GM21619 (cell line): ENCODE measurements around the gene MTCL1.

Source experiments
- ATAC-seq: cut with Tn5 transposase; IDR thresholded peaks from one replicate; pipeline ENCODE4 v1.9.1; 2021; ENCODE audit not compliant: unreplicated experiment

Gene MTCL1

DNA sequence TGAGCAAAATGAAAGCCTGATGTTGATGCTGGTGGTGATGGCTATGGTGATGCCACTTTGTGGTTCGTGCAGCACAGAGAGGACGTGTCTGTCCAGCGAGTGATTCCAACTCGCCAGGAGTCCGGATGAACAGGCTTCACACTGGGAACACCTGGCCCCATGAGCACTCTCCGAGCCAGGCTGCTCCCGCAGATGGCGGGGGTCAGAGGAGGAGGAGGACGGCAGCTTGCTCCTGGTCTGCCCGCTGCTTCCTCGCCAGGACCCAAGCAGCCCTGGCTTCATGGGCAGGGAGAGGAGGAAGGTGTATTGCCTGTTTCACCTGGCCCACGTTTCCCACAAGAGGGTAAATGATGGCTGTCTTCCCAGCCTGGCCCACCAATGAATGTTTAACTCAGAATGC lies 121.6 kb downstream of the MTCL1 start:
- ATAC-seq: no peak

- ATAC-seq: no peak
These were observed 122.9 kb downstream of the MTCL1 start for GRCh38 chr18:8828300-8828699.

- no peak for ATAC-seq
These were observed 123.4 kb downstream of the MTCL1 start for GRCh38 chr18:8828798-8829197.

- no peak for ATAC-seq
These were observed 125.0 kb downstream of the MTCL1 start for GRCh38 chr18:8830067-8831060.

GRCh38 chr18:8831112-8831511 lies 125.8 kb downstream of the MTCL1 start:
- ATAC-seq: no peak

DNA sequence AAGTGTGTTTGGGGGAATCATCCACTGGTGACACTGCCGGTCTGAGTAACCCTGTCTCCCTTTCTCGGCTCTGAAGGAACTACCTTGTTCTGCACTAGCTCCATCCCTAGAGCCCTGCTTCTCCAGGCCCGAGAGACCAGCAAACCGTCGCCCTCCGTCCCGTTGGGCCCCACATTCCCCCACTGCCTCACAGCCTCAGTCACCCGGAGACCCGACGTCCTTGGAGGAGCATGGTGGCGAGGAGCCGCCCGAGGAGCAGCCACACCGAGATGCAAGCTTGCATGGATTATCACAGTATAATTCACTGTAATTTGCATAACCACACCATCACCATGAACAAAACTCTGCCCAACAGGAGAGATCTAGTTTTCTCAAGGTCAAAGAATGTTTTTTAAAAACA lies 126.2 kb downstream of the MTCL1 start:
- ATAC-seq: no peak

- no peak for ATAC-seq
These were observed 128.1 kb downstream of the MTCL1 start for GRCh38 chr18:8833480-8833879.

DNA sequence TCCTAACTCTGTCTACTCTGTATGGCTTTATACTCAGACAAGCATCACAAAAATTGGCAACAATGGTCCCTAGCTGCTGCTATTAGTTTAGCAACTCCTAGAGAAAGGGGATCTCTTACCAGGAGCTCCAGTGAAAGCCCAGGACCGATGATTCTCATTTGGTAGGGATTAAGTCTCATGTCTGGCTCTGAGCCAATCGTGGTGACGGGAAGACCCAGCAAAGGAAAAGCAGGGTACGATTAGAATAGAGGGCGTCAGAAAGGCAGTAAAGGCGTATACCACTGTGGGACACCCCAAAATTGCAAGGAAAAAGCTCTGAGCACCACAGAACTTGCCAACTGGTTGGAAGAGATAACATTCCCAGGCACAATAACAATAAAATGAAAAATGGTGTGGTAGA lies 129.5 kb downstream of the MTCL1 start:
- no peak for ATAC-seq

GRCh38 chr18:8835521-8835953 lies 130.2 kb downstream of the MTCL1 start:
- no peak for ATAC-seq

- ATAC-seq: no peak
These were observed 133.9 kb downstream of the MTCL1 start for GRCh38 chr18:8839281-8839680.

- no peak for ATAC-seq
These were observed 136.6 kb downstream of the MTCL1 start for GRCh38 chr18:8841781-8842485.

- ATAC-seq: no peak
These were observed 137.2 kb downstream of the MTCL1 start for GRCh38 chr18:8842506-8842905.

DNA sequence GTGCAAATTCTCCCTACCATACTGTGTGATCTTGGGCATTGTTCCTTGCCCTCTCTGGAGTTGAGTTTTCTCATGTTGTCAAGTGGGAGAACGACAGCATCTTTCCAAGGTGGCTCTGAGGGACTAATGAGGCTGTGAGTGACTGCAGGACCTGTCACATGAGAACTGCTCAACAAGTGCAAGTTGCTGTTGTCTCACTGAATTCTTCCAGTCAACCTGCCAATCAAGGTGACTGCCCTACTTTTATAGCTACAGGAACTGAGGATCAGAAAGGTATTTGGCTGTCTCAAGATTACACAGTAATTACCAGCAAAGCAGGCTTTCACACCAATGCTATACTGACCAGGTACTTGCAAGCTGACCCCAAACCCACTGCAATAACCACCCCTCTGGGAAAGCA lies 137.6 kb downstream of the MTCL1 start:
- no peak for ATAC-seq

GRCh38 chr18:8844721-8845148 lies 139.4 kb downstream of the MTCL1 start:
- no peak for ATAC-seq

DNA sequence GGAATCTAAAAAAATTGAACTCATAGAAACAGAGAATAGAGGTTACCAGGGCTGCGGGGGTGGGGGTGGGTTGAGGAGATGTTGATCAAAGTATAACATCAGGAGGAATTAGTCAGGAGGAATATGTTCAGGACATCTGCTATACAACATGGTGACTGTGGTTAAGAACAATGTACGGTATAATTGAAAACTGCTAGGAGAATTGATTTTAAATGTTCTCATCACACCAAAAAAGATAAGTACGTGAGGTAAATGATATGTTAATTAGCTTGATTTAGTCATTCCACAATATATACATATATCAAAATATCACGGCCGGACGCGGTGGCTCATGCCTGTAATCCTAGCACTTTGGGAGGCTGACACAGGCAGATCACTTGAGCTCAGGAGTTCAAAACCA lies 140.2 kb downstream of the MTCL1 start:
- ATAC-seq: no peak

- no peak for ATAC-seq
These were observed 141.9 kb downstream of the MTCL1 start for GRCh38 chr18:8847066-8847755.

DNA sequence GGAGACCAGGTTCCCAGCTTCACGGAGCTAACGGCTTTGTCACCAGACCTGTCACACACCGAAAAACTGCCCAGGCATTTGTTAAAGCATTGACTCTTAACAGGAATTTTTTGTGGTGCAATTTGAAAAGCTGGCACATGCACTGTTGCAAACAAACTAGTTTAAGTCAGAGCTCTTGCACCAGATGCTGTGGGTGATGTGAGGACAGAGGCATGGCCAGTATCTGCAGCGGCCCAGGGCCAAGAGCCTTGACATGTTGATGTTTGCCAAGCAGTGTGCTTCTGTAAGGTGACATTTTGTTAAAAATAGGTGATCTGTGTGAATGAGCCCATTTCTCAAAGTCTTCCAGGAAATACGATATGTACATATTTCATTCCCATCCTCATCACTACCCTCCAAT lies 142.5 kb downstream of the MTCL1 start:
- no peak for ATAC-seq

DNA sequence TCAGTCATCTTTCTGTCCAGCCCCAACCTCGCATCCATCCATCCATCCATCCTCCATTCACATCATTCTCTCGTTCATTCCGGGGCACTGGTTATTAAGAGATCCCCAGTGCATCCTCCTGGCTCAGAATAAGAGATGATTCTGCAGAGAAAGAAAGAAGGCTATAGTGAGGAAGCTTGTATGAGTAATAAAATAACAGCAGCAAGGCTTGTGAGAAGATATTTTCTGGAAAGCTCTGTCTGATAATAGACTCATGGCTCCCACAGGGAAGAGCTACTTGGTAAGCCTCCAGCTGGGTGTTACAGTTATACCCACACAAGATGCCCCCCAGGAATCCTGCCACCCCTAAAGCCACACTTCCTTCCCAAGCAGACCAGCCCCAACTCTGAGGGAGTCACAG lies 143.2 kb downstream of the MTCL1 start:
- no peak for ATAC-seq

DNA sequence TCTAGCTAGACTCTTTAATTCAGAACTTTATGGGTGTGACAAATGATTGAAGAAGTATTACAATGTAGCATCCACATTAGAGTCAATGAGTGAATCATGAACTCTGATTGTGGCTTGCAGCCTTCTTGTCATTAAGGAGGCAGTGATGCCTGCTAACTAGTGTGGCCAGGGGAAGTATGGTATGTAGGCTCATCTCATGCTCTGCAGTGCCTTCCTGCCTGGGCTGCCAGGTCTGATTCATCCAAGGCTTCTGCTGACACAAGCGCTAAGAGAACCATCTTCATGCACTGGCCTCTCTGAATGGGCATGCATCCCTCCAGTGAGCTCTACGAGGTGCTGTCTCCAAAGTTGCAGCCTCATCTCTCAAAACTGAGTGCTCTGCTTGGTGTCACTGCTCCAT lies 144.3 kb downstream of the MTCL1 start:
- ATAC-seq: no peak

DNA sequence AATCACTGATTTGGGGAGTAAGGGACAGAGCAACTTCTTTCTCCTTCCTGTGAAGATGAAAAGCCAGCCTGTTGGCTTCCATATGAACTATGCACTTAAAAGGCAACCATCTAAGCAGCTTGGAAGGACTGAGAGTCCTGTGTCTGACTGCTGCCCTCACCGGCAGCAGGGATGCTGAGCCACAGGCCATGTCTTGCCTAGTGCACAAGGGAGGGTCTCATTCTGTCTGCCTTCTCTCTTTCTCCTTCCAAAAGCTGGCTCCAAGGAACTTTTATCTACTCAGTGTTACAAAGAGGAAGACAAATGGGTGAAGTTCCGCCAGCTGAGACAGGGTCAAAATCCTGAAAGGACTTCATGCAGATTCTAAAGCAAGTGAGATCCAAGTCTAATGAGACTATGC lies 146.3 kb downstream of the MTCL1 start:
- no peak for ATAC-seq

DNA sequence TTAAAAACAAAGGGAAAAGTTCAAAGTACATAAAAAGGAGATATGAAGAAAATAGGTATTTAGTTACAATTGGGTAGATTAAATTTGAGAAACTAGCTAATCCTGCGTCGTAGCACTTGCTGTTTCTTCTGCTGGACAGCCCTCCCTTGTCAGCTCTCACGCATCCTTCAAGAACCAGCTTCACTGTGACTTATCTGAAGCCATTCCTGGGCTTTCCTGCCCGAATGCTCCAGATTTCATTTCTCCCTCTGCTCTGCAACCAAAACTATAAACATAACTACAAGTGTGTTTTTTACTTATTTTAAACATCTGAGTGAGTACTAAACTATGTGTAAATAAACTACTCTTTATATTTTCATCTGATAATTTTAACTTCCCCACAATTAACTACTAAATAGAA lies 149.2 kb downstream of the MTCL1 start:
- no peak for ATAC-seq

- no peak for ATAC-seq
These were observed 149.6 kb downstream of the MTCL1 start for GRCh38 chr18:8854962-8855361.
